Cardiac muscle cell (in vitro differentiated cells and primary cell): ENCODE results near the gene SLC27A2. TPM values are rescaled to one million over a fixed set of nuclear protein-coding genes. Genes with fewer than 3 reads are reported as not detected.

Experiments used
- DNase-seq, 2 donors: peaks; one replicate each; pipeline versions ENCODE4 v3.0.0 to v3.0.0-alpha.2; 2010 to 2017; ENCODE audit warnings: low read depth in 1 of 2, low spot score in 1 of 2
- H3K27ac ChIP-seq: fragments of 200-600 bp; sonication (generic); 2 replicates; pipeline ENCODE4 v1.5.1; 2016
- H3K27me3 ChIP-seq: fragments of 200-600 bp; sonication (generic); 2 replicates; pipeline ENCODE4 v1.6.0; 2016; ENCODE audit warnings: control low read depth
- H3K36me3 ChIP-seq: fragments of 200-600 bp; sonication (generic); 2 replicates; pipeline ENCODE4 v1.5.1; 2016; ENCODE audit warnings: control low read depth
- H3K4me1 ChIP-seq: fragments of 200-600 bp; sonication (generic); 2 replicates; pipeline ENCODE4 v1.8.1; 2017; ENCODE audit warnings: low read depth, mild to moderate bottlenecking, mixed run types
- H3K4me3 ChIP-seq: fragments of 200-600 bp; sonication (generic); 2 replicates; pipeline ENCODE4 v1.5.1; 2016; ENCODE audit warnings: mild to moderate bottlenecking
- H3K9me3 ChIP-seq: fragments of 200-600 bp; sonication (generic); 2 replicates; pipeline ENCODE4 v1.5.1; 2017; ENCODE audit warnings: low read depth, mild to moderate bottlenecking, control low read depth
- polyA plus RNA-seq: library from polyadenylated mRNA; unstranded; fragments of >200 nt; fragmentation: Nextera tagmentation; extraction: Ambion mirVana; gene quantifications from 2 replicates; pipeline ENCODE4 v1.2.1, GENCODE V29; 2016
- total RNA-seq: library from RNA; depleted of rRNA; stranded (reverse); fragments of >200 nt; gene quantifications from 2 replicates; pipeline ENCODE4 v1.2.3, GENCODE V29; 2016
- TF ChIP-seq, protein P1 (sequence below): IDR thresholded peaks from 2 replicates; pipeline ENCODE4 v1.5.1; 2012; ENCODE audit warnings: low read depth, mild to moderate bottlenecking, low read length

SLC27A2 gene
- total and polyA plus RNA-seq, 2 experiments from 2014 or later, result not detected

DNA sequence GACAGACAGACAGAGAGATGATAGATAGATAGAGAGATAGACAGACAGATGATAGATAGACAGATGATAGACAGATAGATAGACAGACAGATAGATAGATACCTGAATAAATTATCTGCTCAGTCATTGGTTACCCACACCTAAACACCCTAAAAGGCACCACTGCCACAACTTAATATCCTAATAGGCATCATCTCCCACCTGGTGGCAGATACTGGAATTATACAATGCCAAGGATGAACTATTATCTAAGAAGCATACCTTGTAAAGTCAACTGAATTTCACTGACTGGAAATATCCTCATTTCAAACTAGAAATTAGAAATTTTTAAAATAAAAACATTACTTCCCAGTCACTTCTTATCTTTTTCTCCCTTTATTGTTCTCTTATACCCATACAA, 43.6 kb upstream of the SLC27A2 start:
- H3K27me3 ChIP-seq, result no peaks in the 10 kb centered on the region
- DNase-seq, result peak in 1 of 2 donors; percentile 19
- TF ChIP-seq, protein P1, sequence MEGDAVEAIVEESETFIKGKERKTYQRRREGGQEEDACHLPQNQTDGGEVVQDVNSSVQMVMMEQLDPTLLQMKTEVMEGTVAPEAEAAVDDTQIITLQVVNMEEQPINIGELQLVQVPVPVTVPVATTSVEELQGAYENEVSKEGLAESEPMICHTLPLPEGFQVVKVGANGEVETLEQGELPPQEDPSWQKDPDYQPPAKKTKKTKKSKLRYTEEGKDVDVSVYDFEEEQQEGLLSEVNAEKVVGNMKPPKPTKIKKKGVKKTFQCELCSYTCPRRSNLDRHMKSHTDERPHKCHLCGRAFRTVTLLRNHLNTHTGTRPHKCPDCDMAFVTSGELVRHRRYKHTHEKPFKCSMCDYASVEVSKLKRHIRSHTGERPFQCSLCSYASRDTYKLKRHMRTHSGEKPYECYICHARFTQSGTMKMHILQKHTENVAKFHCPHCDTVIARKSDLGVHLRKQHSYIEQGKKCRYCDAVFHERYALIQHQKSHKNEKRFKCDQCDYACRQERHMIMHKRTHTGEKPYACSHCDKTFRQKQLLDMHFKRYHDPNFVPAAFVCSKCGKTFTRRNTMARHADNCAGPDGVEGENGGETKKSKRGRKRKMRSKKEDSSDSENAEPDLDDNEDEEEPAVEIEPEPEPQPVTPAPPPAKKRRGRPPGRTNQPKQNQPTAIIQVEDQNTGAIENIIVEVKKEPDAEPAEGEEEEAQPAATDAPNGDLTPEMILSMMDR, result no peak
- H3K36me3 ChIP-seq, result no peaks in the 10 kb centered on the region
- H3K27ac ChIP-seq, result no peak overlapping the region
- H3K9me3 ChIP-seq, result no peaks in the 10 kb centered on the region
- no peak overlapping the region for H3K4me3 ChIP-seq
- H3K4me1 ChIP-seq, result peaks cover 10% of the 10 kb centered on the region

DNA sequence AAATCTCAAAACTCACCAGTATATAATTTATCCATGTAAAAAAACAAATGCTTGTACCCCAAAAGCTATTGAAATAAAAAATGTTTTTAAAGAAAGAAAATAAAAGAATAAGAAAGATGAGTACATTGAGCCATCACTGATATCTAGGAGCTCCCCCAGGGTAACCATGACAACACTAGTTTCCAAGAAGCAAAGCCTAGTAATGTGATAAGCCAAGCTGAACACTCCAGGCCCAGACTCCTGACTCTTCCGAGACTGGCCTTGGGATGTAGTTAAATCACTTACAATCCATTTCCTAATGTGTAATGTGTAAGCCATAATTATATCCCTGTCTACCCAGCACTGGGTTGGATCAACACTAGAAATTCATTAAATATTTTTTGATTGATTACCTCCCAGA, 41.9 kb upstream of the SLC27A2 start:
- no peaks in the 10 kb centered on the region for H3K4me1 ChIP-seq
- H3K27ac ChIP-seq, result no peak overlapping the region
- TF ChIP-seq, protein P1, result no peak

DNA sequence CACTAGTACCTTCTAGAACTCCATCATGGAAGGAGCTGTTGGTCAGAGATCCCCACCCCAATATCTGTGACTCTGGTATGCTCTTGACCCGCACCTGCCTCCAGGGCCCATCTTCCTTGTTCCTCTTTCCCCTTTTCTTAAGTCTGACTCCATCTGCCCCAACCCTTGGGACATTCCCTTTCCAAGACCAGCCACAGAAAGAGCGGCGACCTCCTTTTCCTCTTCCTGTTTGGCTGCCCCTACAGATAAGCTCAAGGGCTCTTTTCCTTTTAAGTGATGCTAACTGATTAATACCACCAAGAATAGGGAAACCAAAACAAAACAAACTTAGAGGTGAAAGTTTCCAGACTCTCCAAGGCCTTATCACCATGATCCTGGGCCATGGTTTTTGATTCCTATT, 41.0 kb upstream of the SLC27A2 start:
- Histone ChIP-seq H3K27ac (no peak overlapping the region), H3K9me3 (no peaks in the 10 kb centered on the region), H3K4me3 (no peak overlapping the region), H3K27me3 (no peaks in the 10 kb centered on the region), H3K4me1 (no peaks in the 10 kb centered on the region), H3K36me3 (no peaks in the 10 kb centered on the region)
- no peak for DNase-seq
- TF ChIP-seq, protein P1, result no peak

More for the DNA sequence above, 41.9 kb upstream of the SLC27A2 start:
- Histone ChIP-seq H3K27me3 (no peaks in the 10 kb centered on the region), H3K9me3 (no peaks in the 10 kb centered on the region), H3K4me3 (no peak overlapping the region), H3K36me3 (no peaks in the 10 kb centered on the region)
- DNase-seq, result peak in 1 of 2 donors; percentile 27

DNA sequence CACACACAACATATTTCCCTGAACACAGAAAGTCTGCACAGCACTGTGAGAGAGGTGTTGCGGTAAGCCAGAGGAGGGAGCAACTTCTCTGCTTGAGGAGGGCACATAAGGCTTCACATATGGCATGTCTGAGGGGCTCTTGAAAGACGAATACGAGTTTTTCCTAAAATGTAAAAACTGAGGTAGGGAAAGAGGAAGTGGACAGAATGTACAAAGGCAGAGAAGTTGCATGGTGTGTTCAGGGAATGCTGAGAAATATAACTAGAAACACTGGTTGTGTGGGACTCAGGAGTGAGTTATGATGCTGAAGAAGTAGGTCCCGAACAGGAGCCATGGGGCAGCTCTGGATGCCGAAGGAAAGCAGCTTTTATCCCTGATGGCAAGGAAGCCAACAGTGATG, 40.1 kb upstream of the SLC27A2 start:
- no peaks in the 10 kb centered on the region for H3K4me1 ChIP-seq
- H3K36me3 ChIP-seq, result no peaks in the 10 kb centered on the region
- no peak overlapping the region for H3K4me3 ChIP-seq
- no peak overlapping the region for H3K27ac ChIP-seq
- no peaks in the 10 kb centered on the region for H3K9me3 ChIP-seq
- DNase-seq, result no peak
- TF ChIP-seq, protein P1, result no peak
- no peaks in the 10 kb centered on the region for H3K27me3 ChIP-seq

DNA sequence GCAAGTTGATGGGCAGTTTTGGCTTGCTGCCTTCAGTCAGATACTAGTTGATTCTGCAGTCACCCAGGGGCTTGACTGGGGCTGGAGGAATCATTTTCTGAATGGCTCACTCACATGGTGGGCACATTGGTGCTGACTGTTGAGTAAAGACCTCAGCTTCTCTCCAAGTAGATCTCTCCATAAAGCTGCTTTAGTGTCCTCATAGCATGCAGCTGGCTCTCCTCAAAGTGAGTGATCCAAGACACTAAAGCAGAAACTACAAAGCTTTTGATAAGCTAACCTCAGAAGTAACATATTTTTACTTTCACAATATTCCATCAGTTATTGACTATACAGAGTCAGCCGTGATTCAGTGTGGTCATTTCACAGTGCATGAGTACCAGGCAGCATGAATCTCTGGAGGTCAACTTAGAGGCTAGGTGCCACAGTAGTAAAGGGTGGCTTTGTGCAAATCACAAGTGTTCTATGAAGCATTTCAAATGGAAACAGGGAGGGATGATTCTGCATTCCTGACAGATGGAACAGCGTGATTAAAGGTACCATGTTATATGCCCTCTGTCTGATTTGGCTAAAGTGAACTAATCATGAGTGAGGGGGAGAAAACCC, 38.6 kb upstream of the SLC27A2 start:
- TF ChIP-seq, protein P1, result no peak
- Histone ChIP-seq H3K27ac (no peak overlapping the region), H3K9me3 (no peaks in the 10 kb centered on the region), H3K36me3 (no peaks in the 10 kb centered on the region), H3K4me1 (no peaks in the 10 kb centered on the region), H3K27me3 (no peaks in the 10 kb centered on the region), H3K4me3 (no peak overlapping the region)
- peak in 1 of 2 donors; percentile 10 for DNase-seq
